Kidney epithelial cell (primary cell): ENCODE results near the gene RNASE12. TPM values are rescaled to one million over a fixed set of nuclear protein-coding genes. Genes with fewer than 3 reads are reported as not detected.

Experiments used
- DNase-seq: peaks from one replicate; pipeline ENCODE4 v3.0.0-alpha.2; 2010; ENCODE audit warnings: low read depth
- H3K27me3 ChIP-seq: 2 replicates; pipeline ENCODE4 v1.6.0; 2011; ENCODE audit warnings: low read length; ENCODE audit not compliant: control insufficient read depth, insufficient read depth
- H3K36me3 ChIP-seq: 2 replicates; pipeline ENCODE4 v1.5.1; 2011; ENCODE audit warnings: low read length; ENCODE audit not compliant: control insufficient read depth, insufficient read depth
- H3K4me3 ChIP-seq: 2 replicates; pipeline ENCODE4 v1.5.1; 2011; ENCODE audit warnings: low read depth, mild to moderate bottlenecking, control low read depth, low read length
- total RNA-seq: library from RNA; depleted of rRNA; stranded (reverse); fragments of >200 nt; gene quantifications from 2 replicates; pipeline ENCODE4 v1.2.3, GENCODE V29; 2015
- TF ChIP-seq, protein P1 (sequence below): IDR thresholded peaks from 2 replicates; pipeline ENCODE4 v1.5.1; 2011; ENCODE audit warnings: mild to moderate bottlenecking, moderate library complexity, low read length, control low read depth, inconsistent platforms; ENCODE audit not compliant: insufficient read depth, poor library complexity, severe bottlenecking

Gene RNASE12
- total RNA-seq, 1 donor from 2014 or later = not detected

DNA sequence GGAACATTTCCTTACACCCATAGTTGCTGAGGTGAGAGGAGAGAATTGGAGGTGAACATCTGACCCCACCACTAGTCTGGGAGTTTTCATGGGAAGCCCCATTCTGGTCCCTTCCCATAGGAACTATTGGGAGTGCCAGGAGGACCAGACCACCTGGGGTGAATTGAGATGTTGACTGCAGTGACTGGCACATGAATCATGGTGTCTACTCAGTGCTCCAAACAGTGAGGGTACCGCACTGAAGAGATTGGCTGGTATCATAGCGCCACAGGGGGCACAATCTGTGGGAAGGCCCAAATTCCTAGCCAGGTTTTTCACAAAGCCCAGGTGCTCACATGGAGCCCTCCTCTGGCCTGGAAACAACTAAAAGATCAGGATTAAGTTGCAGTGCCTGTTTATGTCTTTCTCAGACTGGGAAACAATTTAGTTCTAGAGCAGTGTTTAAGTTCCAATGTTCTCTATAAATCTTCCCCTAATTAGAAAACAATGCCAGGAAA lies 26.6 kb downstream of the RNASE12 start:
- TF ChIP-seq, protein P1, sequence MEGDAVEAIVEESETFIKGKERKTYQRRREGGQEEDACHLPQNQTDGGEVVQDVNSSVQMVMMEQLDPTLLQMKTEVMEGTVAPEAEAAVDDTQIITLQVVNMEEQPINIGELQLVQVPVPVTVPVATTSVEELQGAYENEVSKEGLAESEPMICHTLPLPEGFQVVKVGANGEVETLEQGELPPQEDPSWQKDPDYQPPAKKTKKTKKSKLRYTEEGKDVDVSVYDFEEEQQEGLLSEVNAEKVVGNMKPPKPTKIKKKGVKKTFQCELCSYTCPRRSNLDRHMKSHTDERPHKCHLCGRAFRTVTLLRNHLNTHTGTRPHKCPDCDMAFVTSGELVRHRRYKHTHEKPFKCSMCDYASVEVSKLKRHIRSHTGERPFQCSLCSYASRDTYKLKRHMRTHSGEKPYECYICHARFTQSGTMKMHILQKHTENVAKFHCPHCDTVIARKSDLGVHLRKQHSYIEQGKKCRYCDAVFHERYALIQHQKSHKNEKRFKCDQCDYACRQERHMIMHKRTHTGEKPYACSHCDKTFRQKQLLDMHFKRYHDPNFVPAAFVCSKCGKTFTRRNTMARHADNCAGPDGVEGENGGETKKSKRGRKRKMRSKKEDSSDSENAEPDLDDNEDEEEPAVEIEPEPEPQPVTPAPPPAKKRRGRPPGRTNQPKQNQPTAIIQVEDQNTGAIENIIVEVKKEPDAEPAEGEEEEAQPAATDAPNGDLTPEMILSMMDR = no peak
- DNase-seq = no peak
- H3K27me3 ChIP-seq = no peaks in the 10 kb centered on the region
- H3K4me3 ChIP-seq = no peak overlapping the region
- no peaks in the 10 kb centered on the region for H3K36me3 ChIP-seq

DNA sequence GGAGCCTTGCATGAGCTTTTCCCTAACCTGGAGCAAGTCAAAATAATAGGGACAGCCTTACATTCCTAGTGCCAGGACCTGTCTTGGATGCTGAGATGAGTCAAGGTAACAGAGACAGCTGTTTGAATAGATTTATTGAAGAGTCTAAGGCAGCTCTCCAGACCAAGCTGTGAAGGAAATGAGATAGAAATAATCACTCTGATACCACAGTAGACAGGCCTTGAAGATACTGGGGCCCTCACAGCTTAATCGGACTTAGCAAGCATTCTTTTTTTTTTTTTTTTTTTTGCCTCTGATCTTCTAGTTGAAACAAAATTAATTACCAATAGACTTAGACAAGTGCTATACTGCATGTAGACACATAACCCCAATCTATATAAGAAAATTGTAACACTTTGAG lies 27.2 kb downstream of the RNASE12 start:
- H3K4me3 ChIP-seq = no peak overlapping the region
- no peaks in the 10 kb centered on the region for H3K36me3 ChIP-seq
- no peaks in the 10 kb centered on the region for H3K27me3 ChIP-seq
- TF ChIP-seq, protein P1 = no peak
- no peak for DNase-seq

DNA sequence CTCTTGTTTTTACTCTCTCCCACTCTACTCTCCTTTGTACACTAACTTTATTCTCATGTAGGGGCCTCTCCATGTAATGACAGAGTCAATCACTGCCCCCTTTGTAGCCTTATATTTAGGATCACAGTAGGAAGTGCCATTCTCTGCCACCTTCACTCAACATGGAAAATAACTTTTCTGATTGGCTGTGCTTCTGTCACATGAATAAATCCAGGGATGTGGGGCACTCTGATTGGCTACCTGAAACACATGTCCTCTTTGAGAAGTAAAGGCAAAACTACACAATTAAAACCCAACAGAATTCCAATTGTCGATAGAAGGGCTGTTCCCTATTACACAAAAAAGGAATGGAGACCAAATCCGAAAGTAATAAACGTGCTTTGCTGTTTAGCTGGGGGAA lies 30.2 kb downstream of the RNASE12 start, which contains the start of gene RNASE9:
Gene RNASE9 (minus strand): TSS at position 87 of the 400 bp plus-strand sequence.
- TF ChIP-seq, protein P1 = no peak
- H3K36me3 ChIP-seq = no peaks in the 10 kb centered on the region
- DNase-seq = no peak
- no peaks in the 10 kb centered on the region for H3K27me3 ChIP-seq
- H3K4me3 ChIP-seq = no peak within 1 kb of the TSS

DNA sequence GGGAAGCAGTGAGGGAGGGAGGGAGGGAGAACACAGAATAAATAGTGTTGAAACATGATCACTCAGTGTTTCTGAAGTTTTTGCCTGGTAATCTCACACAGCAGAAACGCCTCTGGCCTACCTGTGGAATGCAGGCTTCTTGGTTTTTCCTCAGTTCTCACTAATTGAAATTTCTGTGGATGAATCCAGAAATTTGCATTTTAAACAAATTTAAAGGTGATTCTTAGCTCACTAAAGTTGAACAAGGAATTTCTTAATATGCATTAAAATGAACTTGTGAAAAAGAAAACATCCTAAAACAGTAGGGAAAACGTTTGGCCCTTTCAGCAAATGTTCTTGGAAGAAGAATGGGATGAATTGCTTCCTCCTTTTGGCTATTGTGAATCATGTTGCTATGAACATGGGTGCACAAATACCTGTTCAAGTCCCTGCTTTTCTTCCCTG lies 31.7 kb downstream of the RNASE12 start:
- no peak for DNase-seq
- no peaks in the 10 kb centered on the region for H3K27me3 ChIP-seq
- TF ChIP-seq, protein P1 = no peak
- H3K36me3 ChIP-seq = no peaks in the 10 kb centered on the region
- no peak overlapping the region for H3K4me3 ChIP-seq

DNA sequence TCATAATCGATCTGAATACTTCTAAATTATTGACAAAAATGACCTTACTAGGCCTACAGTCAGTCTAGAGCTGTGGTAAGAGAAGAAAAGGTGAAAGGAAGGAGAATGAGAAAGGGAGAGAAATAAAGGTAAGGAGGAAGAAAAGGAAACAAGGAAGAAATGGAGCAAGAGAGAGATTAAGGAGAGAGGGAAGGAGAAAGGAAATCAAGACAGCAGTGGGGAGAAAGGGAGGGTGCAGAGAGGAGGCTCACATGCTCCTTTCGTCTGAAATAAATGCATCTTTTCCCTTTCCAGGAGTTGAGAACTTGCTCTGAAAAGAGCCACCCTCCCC lies 34.0 kb downstream of the RNASE12 start:
- no peaks in the 10 kb centered on the region for H3K36me3 ChIP-seq
- no peaks in the 10 kb centered on the region for H3K27me3 ChIP-seq
- no peak for DNase-seq
- TF ChIP-seq, protein P1 = no peak
- no peak overlapping the region for H3K4me3 ChIP-seq

DNA sequence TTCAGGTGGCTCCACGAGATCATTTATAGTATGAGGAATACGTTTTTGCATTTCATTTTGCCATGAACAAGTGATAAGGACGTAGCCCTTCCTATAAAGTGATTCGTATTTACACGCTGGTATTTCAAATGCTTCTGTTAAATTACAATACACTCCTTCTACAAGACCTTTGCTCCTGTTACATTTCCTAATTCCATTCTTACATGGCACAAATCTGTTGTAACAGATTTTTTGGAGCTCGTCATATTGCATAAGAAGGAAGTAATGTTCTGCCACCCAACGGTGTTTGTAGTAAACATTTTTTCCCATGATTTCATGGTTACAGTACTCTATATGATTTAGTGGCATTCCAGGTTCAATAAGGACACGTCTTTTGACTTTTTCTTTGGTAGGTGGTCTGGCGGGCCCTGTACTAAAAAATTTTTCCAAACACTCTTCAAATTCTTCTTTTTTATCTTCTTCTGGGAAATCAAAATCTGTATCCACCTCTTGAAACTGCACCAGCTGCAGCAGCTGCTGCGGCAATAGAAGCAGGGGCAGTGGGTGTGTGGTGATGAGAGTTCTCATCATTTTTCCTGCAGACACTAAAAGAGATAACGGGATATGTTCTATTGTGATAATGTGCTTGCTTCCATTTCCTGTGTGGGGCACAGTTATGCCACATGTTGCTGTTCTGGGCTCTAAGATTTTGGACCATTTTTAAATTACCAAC lies 34.5 kb downstream of the RNASE12 start:
- DNase-seq = no peak
- no peaks in the 10 kb centered on the region for H3K36me3 ChIP-seq
- TF ChIP-seq, protein P1 = no peak
- H3K4me3 ChIP-seq = no peak overlapping the region
- H3K27me3 ChIP-seq = no peaks in the 10 kb centered on the region
